Neutrophil (primary cell): ENCODE data around the gene VSTM4.

ENCODE experiments used
- H3K27ac ChIP-seq: fragments of 200-600 bp; sonication (generic); 2 replicates; pipeline ENCODE4 v1.5.1; 2016; ENCODE audit warnings: mild to moderate bottlenecking, moderate library complexity
- H3K27me3 ChIP-seq: fragments of 200-600 bp; sonication (generic); 2 replicates; pipeline ENCODE4 v1.6.0; 2016; ENCODE audit warnings: mild to moderate bottlenecking
- H3K36me3 ChIP-seq: fragments of 200-600 bp; sonication (generic); 2 replicates; pipeline ENCODE4 v1.5.1; 2017
- H3K4me1 ChIP-seq, 2 experiments: fragments of 200-600 bp in 1 of 2; sonication (generic) in 1 of 2; 1 replicate in 1 of 2; 2 replicates in 1 of 2; pipeline versions ENCODE4 v1.5.1 to v1.6.1; 2013 to 2016; ENCODE audit warnings: low read depth in 1 of 2, low read length in 1 of 2, mild to moderate bottlenecking in 1 of 2, moderate library complexity in 1 of 2; ENCODE audit not compliant: control insufficient read depth in 1 of 2, insufficient read depth in 1 of 2
- H3K4me3 ChIP-seq, 2 experiments: fragments of 200-600 bp in 1 of 2; sonication (generic) in 1 of 2; 1 replicate in 1 of 2; 2 replicates in 1 of 2; pipeline ENCODE4 v1.5.1; 2013 to 2016; ENCODE audit warnings: low read depth in 1 of 2, low read length in 1 of 2, mild to moderate bottlenecking in 1 of 2, moderate library complexity in 1 of 2
- H3K9me3 ChIP-seq: fragments of 200-600 bp; sonication (generic); 2 replicates; pipeline ENCODE4 v1.5.1; 2016
- TF ChIP-seq, protein P1 (sequence below): fragments of 200-600 bp; sonication (generic); IDR thresholded peaks from 2 replicates; pipeline ENCODE4 v1.5.1; 2016; ENCODE audit warnings: antibody characterized with exemption

The VSTM4 gene

DNA sequence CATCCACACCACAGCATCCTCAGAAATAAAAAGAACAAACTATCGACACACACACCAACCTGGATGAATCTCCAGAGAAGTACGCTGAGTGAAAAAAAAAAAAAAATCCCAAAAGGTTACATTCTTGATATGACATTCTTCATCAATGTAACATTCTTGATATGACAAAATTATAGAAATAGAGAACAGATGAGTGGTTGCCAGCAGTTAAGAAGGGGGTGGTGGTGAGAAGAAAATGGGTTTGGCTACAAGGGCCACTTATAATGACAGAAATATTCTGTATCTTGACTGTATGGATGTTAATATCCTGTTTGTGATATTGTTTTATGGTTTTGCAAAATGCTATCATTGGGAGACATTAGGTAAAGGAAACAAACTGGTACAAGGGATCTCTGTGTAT, 36.9 kb downstream of the VSTM4 start:
- Histone ChIP-seq H3K27me3 (peaks cover 10% of the 10 kb centered on the region), H3K4me3 (no peak overlapping the region), H3K36me3 (no peaks in the 10 kb centered on the region), H3K9me3 (no peaks in the 10 kb centered on the region), H3K4me1 (no peaks in the 10 kb centered on the region), H3K27ac (no peak overlapping the region)
- TF ChIP-seq, protein P1, sequence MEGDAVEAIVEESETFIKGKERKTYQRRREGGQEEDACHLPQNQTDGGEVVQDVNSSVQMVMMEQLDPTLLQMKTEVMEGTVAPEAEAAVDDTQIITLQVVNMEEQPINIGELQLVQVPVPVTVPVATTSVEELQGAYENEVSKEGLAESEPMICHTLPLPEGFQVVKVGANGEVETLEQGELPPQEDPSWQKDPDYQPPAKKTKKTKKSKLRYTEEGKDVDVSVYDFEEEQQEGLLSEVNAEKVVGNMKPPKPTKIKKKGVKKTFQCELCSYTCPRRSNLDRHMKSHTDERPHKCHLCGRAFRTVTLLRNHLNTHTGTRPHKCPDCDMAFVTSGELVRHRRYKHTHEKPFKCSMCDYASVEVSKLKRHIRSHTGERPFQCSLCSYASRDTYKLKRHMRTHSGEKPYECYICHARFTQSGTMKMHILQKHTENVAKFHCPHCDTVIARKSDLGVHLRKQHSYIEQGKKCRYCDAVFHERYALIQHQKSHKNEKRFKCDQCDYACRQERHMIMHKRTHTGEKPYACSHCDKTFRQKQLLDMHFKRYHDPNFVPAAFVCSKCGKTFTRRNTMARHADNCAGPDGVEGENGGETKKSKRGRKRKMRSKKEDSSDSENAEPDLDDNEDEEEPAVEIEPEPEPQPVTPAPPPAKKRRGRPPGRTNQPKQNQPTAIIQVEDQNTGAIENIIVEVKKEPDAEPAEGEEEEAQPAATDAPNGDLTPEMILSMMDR, result no peak

DNA sequence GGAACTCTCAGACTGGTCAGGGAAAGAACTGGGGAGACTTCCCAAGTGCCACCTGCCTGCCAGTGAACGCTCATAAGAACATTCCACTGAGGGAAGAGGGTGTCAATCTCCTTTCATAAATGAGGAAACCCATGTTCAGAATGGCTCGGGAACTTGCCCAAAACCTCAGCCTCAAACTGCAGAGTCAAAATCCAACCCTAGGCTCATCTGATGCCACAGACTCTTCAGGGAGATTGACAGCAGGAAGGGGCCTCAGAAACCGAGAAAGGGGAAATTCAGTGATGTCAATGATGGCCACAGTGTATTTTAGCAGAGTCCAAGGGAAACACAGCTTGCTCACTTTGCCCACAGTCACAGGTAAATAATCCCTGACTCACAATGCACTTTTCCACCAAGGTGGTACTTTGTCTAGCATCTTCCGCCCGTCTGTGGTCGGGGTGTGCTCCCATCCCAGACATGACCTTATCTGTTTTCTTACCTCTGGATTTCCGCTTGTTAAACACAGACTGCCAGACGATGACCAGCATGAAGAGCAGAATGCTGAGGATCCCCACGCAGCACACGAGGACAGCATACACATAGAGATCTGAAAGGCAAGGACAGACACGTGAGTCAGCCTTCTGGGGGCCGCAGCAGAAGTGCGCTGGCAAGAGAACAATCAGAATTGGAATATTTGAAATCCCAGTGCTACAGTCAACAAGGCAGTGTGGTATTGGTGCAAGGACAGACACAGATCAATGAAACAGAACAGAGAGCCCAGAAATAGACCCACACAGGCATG, 38.4 kb downstream of the VSTM4 start:
- H3K4me1 ChIP-seq, result no peaks in the 10 kb centered on the region
- H3K27me3 ChIP-seq, result peaks cover 10% of the 10 kb centered on the region
- no peak overlapping the region for H3K27ac ChIP-seq
- no peaks in the 10 kb centered on the region for H3K36me3 ChIP-seq
- no peaks in the 10 kb centered on the region for H3K9me3 ChIP-seq
- TF ChIP-seq, protein P1, result no peak
- H3K4me3 ChIP-seq, result no peak overlapping the region

DNA sequence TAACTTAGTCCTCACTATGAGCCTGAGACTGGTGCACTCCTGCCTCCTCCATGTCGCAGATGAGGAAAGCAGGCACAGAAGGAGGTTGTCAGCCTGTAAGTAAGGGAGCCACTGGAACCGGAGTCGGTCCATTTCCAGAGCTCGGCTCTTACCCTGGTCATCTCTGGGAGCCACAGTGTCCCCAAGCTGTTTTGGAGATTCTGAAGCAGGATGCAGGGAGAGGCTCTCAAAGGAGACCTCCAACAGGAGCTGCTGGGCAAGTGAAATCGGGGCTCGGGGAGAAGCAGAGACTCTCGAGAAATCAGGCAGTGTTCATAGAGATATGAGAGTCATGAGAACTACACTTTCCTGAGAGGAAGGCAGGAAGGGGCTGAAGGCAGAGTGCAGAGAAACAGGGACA, 39.0 kb downstream of the VSTM4 start:
- H3K27me3 ChIP-seq, result peaks cover 10% of the 10 kb centered on the region
- no peak overlapping the region for H3K27ac ChIP-seq
- no peaks in the 10 kb centered on the region for H3K4me1 ChIP-seq
- H3K9me3 ChIP-seq, result no peaks in the 10 kb centered on the region
- H3K4me3 ChIP-seq, result no peak overlapping the region
- TF ChIP-seq, protein P1, result no peak
- no peaks in the 10 kb centered on the region for H3K36me3 ChIP-seq

DNA sequence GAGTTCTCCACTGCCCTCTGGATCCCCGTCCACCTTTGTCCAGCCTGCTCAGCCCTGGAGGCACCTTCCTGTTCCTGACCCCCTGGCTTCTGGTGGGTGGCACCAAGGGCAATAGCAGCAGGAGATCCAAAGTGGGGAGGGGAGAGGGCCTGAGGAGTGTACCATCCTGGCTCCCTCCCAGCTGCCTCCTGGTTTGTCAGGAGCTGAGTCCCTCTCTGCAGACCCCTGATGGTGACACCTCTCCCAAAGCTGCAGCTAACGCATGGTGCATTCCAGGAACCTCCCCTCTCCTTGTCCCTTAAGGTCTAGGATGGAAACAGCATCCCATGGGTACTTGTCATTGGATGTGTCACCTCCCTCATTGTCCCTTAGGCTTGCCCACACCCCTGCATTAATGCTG, 39.6 kb downstream of the VSTM4 start:
- Histone ChIP-seq H3K4me3 (no peak overlapping the region), H3K9me3 (no peaks in the 10 kb centered on the region), H3K4me1 (no peaks in the 10 kb centered on the region), H3K27ac (no peak overlapping the region), H3K36me3 (no peaks in the 10 kb centered on the region), H3K27me3 (peaks cover 10% of the 10 kb centered on the region)
- TF ChIP-seq, protein P1, result no peak

DNA sequence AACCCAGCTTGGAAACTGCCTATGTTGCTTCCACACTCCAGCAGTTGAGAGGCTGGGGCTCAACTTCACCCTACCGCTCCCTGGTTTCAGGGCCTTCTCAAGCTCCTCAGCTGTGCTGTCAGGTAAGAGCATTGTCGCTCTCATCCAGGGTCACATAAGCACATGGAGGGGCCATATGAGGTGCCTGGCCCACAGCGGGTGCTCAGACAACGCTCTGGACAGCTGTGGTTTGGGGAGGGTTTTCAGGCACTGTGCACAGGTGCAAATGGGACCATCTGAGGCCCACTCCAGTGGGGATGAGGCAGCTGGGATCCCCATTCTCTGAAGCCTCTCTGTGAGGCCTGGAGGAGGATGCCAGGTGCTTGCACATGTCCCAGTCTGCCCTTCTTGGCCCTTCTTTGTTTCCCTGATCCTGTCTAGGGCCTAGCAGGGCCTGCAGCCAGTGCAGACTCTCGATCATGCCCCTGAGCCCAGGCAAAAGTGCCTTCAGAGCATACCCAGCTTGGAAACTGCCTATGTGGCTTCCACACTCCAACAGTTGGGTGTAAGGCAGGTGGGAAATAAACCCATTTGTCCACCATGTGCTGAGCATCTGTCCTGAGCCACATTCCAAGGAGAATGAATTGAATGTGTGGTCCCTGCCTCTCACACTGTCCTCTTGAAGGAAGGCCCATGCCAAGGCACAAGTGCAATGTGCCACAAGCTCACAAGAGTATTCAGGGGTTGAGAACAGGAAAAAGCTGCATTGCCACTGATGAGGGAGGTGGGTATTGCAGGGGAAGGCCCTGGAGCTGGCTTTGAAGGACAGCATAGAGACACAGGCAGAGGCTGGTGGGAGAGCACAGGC, 40.3 kb downstream of the VSTM4 start:
- TF ChIP-seq, protein P1, result no peak
- no peak overlapping the region for H3K4me3 ChIP-seq
- H3K4me1 ChIP-seq, result no peaks in the 10 kb centered on the region
- H3K9me3 ChIP-seq, result no peaks in the 10 kb centered on the region
- no peaks in the 10 kb centered on the region for H3K36me3 ChIP-seq
- H3K27ac ChIP-seq, result no peak overlapping the region
- peaks cover 10% of the 10 kb centered on the region for H3K27me3 ChIP-seq
